HepG2 (cell line): ENCODE results near the gene EPDR1. TPM values are rescaled to one million over a fixed set of nuclear protein-coding genes. Genes with fewer than 3 reads are reported as not detected.
A peak's percentile ranks its signal among the peaks of the same experiment; 100 is the strongest.

ENCODE experiments used
- AGO2 ChIP-seq: fragments of 200-400 bp; formaldehyde crosslinking; optimal IDR thresholded peaks from 2 replicates; pipeline ENCODE3; 2017; ENCODE audit warnings: mild to moderate bottlenecking, low read depth, low read length, moderate library complexity
- FOXA1 ChIP-seq, 2 experiments: fragments of 450-650 bp in 1 of 2; sonication (generic) in 1 of 2; formaldehyde crosslinking in 1 of 2; IDR thresholded peaks; 2 replicates each; pipeline versions ENCODE4 v1.4.0 to v1.6.1; 2016 to 2020; ENCODE audit warnings: missing genetic modification reagents in 1 of 2
- KAT7 ChIP-seq: IDR thresholded peaks from 2 replicates; pipeline ENCODE4 v1.6.1; 2018; ENCODE audit warnings: borderline replicate concordance, missing compliant biosample characterization
- NCOA1 ChIP-seq: sonication (generic); formaldehyde crosslinking; IDR thresholded peaks from 2 replicates; pipeline ENCODE4 v1.9.0; 2021; ENCODE audit warnings: missing genetic modification reagents
- SMAD1 ChIP-seq: sonication (generic); formaldehyde crosslinking; IDR thresholded peaks from 2 replicates; pipeline ENCODE4 v1.4.0; 2020; ENCODE audit warnings: missing genetic modification reagents, low read depth, mild to moderate bottlenecking, borderline replicate concordance
- SP140L ChIP-seq: sonication (generic); formaldehyde crosslinking; IDR thresholded peaks from 2 replicates; pipeline ENCODE4 v1.4.0; 2020; ENCODE audit warnings: missing genetic modification reagents, borderline replicate concordance
- ZNF136 ChIP-seq: sonication (generic); formaldehyde crosslinking; IDR thresholded peaks from 2 replicates; pipeline ENCODE4 v1.8.1; 2022; ENCODE audit warnings: low read depth, mild to moderate bottlenecking, moderate library complexity, missing genetic modification reagents
- ZNF264 ChIP-seq: sonication (generic); formaldehyde crosslinking; IDR thresholded peaks from 2 replicates; pipeline ENCODE4 v1.4.0; 2020; ENCODE audit warnings: missing genetic modification reagents
- ZNF570 ChIP-seq: sonication (generic); formaldehyde crosslinking; IDR thresholded peaks from 2 replicates; pipeline ENCODE4 v1.4.0; 2020; ENCODE audit warnings: mild to moderate bottlenecking, missing genetic modification reagents, borderline replicate concordance
- ZNF776 ChIP-seq: sonication (generic); formaldehyde crosslinking; IDR thresholded peaks from 2 replicates; pipeline ENCODE4 v1.4.0; 2020; ENCODE audit warnings: mild to moderate bottlenecking, missing genetic modification reagents
- ZZZ3 ChIP-seq: sonication (generic); formaldehyde crosslinking; IDR thresholded peaks from 2 replicates; pipeline ENCODE4 v1.4.0; 2020; ENCODE audit warnings: missing genetic modification reagents, mild to moderate bottlenecking, borderline replicate concordance
- polyA plus RNA-seq, 8 experiments: library from polyadenylated mRNA; depleted of rRNA in 3 of 8; stranded (reverse) in 7 of 8; unstranded in 1 of 8; fragments of >200 nt; fragmentation: Illumina TruSeq in 4 of 8; extraction: Trizol in 4 of 8; gene quantifications; 2 replicates each; pipeline versions ENCODE4 v1.2.1 to v1.2.3, GENCODE V29; 2011 to 2016; ENCODE audit warnings: low read depth in 4 of 8, missing spikeins in 1 of 8, mixed read lengths in 1 of 8; ENCODE audit not compliant: insufficient read depth in 1 of 8
- total RNA-seq, 5 experiments: library from RNA; depleted of rRNA; stranded (reverse); fragments of >200 nt; fragmentation: Illumina TruSeq; extraction: Trizol; gene quantifications; 2 replicates each; pipeline ENCODE4 v1.2.3, GENCODE V29; 2016; ENCODE audit warnings: low read depth in 1 of 5
- TF ChIP-seq, protein P1 (sequence below): sonication (generic); formaldehyde crosslinking; IDR thresholded peaks from 2 replicates; pipeline ENCODE4 v1.4.0; 2020; ENCODE audit warnings: missing genetic modification reagents
- TF ChIP-seq, protein P2 (sequence below): sonication (generic); formaldehyde crosslinking; IDR thresholded peaks from 2 replicates; pipeline ENCODE4 v1.9.0; 2021; ENCODE audit warnings: mild to moderate bottlenecking, missing genetic modification reagents
- TF ChIP-seq, protein P3 (sequence below): sonication (generic); formaldehyde crosslinking; IDR thresholded peaks from 2 replicates; pipeline ENCODE4 v1.9.0; 2022; ENCODE audit warnings: missing genetic modification reagents, mild to moderate bottlenecking, borderline replicate concordance
- TF ChIP-seq, protein P4 (sequence below): sonication (generic); formaldehyde crosslinking; IDR thresholded peaks from 2 replicates; pipeline ENCODE4 v1.8.0; 2022; ENCODE audit warnings: mild to moderate bottlenecking, missing genetic modification reagents, moderate library complexity
- TF ChIP-seq, protein P5 (sequence below): sonication (generic); formaldehyde crosslinking; IDR thresholded peaks from 2 replicates; pipeline ENCODE4 v1.4.0; 2020; ENCODE audit warnings: missing genetic modification reagents

The EPDR1 gene
- total and polyA plus RNA-seq, 2 of the 13 experiments (the other 11 are each of a cell fraction or from before 2014, with no cell fraction given), result 38.3 to 50.2 TPM

DNA sequence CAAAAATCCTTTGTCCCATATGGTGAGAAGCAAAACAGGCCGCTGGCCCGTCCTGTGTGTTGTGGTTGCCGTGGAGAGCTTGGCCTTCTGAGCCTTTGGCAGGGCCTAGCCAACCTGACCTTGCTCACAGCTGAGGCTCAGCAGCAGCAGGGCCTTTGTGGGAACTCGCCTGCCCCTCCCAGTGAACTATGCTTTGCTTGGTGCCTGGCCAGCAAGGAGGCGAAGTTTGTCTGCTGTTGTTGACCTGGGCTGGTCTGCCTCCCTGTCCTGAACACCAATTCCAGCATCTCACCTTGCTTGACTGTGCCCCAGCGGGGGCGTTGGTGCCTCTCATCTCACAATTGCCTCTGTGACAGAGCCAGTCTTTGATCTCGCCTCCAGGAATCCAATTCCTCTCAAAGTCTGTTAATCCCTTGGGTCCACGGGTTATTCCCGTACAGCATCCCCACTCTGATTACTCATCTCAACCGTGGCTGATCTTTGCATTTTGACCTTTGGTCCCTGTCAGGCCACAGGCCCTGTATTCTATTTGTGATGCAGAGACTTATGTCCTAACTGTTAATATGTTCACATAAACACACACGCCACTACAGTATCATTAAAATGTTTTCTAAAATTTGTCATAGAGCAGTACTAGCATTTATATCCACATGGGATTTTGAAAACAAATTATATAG, 22.6 kb downstream of the EPDR1 start (continued):
- peak; percentile 95 for TF ChIP-seq KAT7 (CRISPR knock-in tag)
- TF ChIP-seq FOXA1 (IDR thresholded peaks at IDR 0.05), result 0 out of 2 replicates have a peak, but pooled peaks have one; percentile 14
- TF ChIP-seq FOXA1 (CRISPR knock-in tag; IDR thresholded peaks at IDR 0.05), result peak; percentile 95
- TF ChIP-seq, protein P1, sequence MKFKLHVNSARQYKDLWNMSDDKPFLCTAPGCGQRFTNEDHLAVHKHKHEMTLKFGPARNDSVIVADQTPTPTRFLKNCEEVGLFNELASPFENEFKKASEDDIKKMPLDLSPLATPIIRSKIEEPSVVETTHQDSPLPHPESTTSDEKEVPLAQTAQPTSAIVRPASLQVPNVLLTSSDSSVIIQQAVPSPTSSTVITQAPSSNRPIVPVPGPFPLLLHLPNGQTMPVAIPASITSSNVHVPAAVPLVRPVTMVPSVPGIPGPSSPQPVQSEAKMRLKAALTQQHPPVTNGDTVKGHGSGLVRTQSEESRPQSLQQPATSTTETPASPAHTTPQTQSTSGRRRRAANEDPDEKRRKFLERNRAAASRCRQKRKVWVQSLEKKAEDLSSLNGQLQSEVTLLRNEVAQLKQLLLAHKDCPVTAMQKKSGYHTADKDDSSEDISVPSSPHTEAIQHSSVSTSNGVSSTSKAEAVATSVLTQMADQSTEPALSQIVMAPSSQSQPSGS, result peak; percentile 94
- no peak for TF ChIP-seq SMAD1 (CRISPR knock-in tag)
- TF ChIP-seq, protein P2, sequence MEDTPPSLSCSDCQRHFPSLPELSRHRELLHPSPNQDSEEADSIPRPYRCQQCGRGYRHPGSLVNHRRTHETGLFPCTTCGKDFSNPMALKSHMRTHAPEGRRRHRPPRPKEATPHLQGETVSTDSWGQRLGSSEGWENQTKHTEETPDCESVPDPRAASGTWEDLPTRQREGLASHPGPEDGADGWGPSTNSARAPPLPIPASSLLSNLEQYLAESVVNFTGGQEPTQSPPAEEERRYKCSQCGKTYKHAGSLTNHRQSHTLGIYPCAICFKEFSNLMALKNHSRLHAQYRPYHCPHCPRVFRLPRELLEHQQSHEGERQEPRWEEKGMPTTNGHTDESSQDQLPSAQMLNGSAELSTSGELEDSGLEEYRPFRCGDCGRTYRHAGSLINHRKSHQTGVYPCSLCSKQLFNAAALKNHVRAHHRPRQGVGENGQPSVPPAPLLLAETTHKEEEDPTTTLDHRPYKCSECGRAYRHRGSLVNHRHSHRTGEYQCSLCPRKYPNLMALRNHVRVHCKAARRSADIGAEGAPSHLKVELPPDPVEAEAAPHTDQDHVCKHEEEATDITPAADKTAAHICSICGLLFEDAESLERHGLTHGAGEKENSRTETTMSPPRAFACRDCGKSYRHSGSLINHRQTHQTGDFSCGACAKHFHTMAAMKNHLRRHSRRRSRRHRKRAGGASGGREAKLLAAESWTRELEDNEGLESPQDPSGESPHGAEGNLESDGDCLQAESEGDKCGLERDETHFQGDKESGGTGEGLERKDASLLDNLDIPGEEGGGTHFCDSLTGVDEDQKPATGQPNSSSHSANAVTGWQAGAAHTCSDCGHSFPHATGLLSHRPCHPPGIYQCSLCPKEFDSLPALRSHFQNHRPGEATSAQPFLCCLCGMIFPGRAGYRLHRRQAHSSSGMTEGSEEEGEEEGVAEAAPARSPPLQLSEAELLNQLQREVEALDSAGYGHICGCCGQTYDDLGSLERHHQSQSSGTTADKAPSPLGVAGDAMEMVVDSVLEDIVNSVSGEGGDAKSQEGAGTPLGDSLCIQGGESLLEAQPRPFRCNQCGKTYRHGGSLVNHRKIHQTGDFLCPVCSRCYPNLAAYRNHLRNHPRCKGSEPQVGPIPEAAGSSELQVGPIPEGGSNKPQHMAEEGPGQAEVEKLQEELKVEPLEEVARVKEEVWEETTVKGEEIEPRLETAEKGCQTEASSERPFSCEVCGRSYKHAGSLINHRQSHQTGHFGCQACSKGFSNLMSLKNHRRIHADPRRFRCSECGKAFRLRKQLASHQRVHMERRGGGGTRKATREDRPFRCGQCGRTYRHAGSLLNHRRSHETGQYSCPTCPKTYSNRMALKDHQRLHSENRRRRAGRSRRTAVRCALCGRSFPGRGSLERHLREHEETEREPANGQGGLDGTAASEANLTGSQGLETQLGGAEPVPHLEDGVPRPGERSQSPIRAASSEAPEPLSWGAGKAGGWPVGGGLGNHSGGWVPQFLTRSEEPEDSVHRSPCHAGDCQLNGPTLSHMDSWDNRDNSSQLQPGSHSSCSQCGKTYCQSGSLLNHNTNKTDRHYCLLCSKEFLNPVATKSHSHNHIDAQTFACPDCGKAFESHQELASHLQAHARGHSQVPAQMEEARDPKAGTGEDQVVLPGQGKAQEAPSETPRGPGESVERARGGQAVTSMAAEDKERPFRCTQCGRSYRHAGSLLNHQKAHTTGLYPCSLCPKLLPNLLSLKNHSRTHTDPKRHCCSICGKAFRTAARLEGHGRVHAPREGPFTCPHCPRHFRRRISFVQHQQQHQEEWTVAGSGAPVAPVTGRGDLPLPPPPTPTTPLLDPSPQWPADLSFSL (CRISPR knock-in tag), result peak; percentile 83; the same call in 1 of the 2 replicates
- TF ChIP-seq ZNF776, result peak; percentile 37; the same call in 1 of the 2 replicates
- peak; percentile 49; the same call in 1 of the 2 replicates for TF ChIP-seq ZZZ3
- peak; percentile 78; the same call in 1 of the 2 replicates for TF ChIP-seq SP140L (CRISPR knock-in tag)
- TF ChIP-seq AGO2, result peak; percentile 31
- TF ChIP-seq ZNF264 (CRISPR knock-in tag), result peak; percentile 94; the same call in 1 of the 2 replicates
- TF ChIP-seq, protein P3, sequence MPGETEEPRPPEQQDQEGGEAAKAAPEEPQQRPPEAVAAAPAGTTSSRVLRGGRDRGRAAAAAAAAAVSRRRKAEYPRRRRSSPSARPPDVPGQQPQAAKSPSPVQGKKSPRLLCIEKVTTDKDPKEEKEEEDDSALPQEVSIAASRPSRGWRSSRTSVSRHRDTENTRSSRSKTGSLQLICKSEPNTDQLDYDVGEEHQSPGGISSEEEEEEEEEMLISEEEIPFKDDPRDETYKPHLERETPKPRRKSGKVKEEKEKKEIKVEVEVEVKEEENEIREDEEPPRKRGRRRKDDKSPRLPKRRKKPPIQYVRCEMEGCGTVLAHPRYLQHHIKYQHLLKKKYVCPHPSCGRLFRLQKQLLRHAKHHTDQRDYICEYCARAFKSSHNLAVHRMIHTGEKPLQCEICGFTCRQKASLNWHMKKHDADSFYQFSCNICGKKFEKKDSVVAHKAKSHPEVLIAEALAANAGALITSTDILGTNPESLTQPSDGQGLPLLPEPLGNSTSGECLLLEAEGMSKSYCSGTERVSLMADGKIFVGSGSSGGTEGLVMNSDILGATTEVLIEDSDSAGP (CRISPR knock-in tag), result peak; percentile 90
- TF ChIP-seq, protein P4, sequence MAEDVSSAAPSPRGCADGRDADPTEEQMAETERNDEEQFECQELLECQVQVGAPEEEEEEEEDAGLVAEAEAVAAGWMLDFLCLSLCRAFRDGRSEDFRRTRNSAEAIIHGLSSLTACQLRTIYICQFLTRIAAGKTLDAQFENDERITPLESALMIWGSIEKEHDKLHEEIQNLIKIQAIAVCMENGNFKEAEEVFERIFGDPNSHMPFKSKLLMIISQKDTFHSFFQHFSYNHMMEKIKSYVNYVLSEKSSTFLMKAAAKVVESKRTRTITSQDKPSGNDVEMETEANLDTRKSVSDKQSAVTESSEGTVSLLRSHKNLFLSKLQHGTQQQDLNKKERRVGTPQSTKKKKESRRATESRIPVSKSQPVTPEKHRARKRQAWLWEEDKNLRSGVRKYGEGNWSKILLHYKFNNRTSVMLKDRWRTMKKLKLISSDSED (CRISPR knock-in tag), result no peak
- TF ChIP-seq ZNF136 (CRISPR knock-in tag), result peak; percentile 91; the same call in 1 of the 2 replicates
- TF ChIP-seq, protein P5, sequence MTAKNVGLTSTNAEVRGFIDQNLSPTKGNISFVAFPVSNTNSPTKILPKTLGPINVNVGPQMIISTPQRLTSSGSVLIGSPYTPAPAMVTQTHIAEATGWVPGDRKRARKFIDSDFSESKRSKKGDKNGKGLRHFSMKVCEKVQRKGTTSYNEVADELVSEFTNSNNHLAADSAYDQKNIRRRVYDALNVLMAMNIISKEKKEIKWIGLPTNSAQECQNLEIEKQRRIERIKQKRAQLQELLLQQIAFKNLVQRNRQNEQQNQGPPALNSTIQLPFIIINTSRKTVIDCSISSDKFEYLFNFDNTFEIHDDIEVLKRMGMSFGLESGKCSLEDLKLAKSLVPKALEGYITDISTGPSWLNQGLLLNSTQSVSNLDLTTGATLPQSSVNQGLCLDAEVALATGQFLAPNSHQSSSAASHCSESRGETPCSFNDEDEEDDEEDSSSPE, result peak; percentile 60; the same call in 1 of the 2 replicates
- peak; percentile 98 for TF ChIP-seq NCOA1
- 0 out of 2 replicates have a peak, but pooled peaks have one; percentile 54 for TF ChIP-seq ZNF570 (CRISPR knock-in tag)
